Ovary (tissue), 1 donor: ENCODE results near the gene EEIG1.

Experiments used
- EP300 ChIP-seq: sonication (generic); formaldehyde crosslinking; IDR thresholded peaks from one replicate; pipeline ENCODE4 v1.6.1; 2017; ENCODE audit warnings: antibody characterized with exemption
- POLR2A ChIP-seq: fragments of 450-650 bp; IDR thresholded peaks from one replicate; pipeline ENCODE4 v1.6.1; 2017; ENCODE audit warnings: antibody characterized with exemption, mild to moderate bottlenecking, moderate library complexity

DNA sequence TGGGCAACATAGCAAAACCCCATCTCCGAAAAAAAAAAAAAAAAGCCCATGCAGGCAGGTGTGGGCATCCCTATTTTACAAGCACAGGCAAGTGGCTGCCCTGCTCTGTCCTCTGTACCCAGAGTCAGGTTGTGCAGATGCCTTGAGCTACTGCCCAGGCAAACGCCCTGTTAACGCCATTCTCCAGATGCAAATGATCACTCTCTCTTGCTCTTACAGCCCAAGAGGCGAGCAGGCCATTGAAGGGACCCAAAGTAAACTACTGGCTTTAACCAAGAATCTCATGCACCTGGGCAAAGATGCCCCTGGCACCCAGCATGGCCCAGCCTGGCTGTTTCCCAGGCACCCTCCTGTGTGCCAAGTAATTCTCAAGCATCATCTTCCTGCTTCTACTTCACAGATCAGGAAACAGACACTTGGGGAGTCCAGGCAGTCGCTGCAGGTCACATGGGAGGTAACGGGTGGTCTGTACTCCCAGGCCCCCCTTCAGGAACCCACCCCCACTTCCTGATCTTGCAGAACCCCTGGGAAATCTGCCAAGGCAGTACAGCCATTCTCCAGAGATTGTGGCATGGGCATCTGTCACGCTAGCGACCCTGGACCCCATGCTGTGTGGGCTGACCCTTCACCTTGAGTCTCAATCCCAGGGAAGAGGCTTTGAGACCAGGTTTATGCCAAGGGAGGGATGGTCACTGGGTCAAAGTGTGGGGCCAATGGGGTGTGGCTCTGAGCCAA, 14.2 kb downstream of the EEIG1 start:
- TF ChIP-seq EP300 = no peak
- TF ChIP-seq POLR2A = no peak
